Measurements from ENCODE around the gene SDF4. TPM values are rescaled to one million over a fixed set of nuclear protein-coding genes. Genes with fewer than 3 reads are reported as not detected.

The SDF4 gene
- total and polyA plus RNA-seq, 2 donors (not counting 1 experiment from before 2014, with no cell fraction given), result 100 to 143 TPM

DNA sequence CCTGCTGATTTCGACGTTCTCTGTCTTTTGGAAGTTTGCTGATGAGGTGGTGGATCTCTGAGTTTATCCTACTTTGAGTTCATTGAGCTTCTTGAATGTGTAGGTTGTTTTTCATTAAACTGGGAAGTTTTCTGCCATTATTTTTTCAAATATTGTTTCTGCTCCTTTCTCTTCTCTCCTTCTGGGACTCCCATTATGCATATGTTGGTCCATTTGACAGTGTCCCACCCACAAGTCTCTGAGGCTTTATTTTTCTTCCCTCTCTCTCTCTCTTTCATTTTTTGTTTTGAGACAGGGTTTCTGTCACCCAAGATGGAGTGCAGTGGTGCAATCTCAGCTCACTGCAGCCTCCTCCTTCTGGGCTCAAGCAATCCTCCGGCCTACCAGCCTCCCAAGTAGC lies 37.1 kb downstream of the SDF4 start:
- peak; percentile 11 for DNase-seq
- H3K79me2 ChIP-seq (ENCODE audit: control insufficient read depth, insufficient read depth, low read length), result no peaks in the 10 kb centered on the region
- H3K27me3 ChIP-seq (replicated peaks in 1 of 4; ENCODE audit: control extremely low read depth in 1 of 4, control insufficient read depth in 3 of 4, insufficient read depth in 4 of 4, low read length in 3 of 4), result peaks cover 0 to 4% (median 2%) of the 10 kb centered on the region in 4 experiments
- WGBS (ENCODE audit: insufficient coverage), result no CpG with 5 or more reads among the region's 3 CpGs
- H4K20me1 ChIP-seq (ENCODE audit: control insufficient read depth, insufficient read depth, low read length, poor library complexity, severe bottlenecking), result no peaks in the 10 kb centered on the region
- peaks cover 8% of the 10 kb centered on the region for H3K9me3 Mint-ChIP-seq (ENCODE audit: insufficient read depth)
- no peak overlapping the region for H3K9ac ChIP-seq (ENCODE audit: low read length)
- no peaks in the 10 kb centered on the region for H3K27me3 Mint-ChIP-seq
- POLR2A ChIA-PET, result no interaction called here
- no peaks in the 10 kb centered on the region for H3K4me1 ChIP-seq (ENCODE audit: control insufficient read depth in 2 of 2, insufficient read depth in 2 of 2, low read length in 2 of 2)
- no peak overlapping the region for H2AFZ ChIP-seq (ENCODE audit: insufficient read depth, low read depth, low read length, poor library complexity, severe bottlenecking)
- H3K27ac ChIP-seq (ENCODE audit: low read length in 2 of 2), result no peak overlapping the region
- TF ChIP-seq CTCF (IDR thresholded peaks at IDR 0.05) (no peak), EZH2 (IDR thresholded peaks at IDR 0.05; ENCODE audit: borderline replicate concordance, insufficient read depth, low read depth, low read length, poor library complexity, severe bottlenecking) (no peak)
- H3K9me3 ChIP-seq (ENCODE audit: control extremely low read depth in 1 of 3, control insufficient read depth in 2 of 3, insufficient read depth in 1 of 3, low read length in 2 of 3), result peaks cover 1 to 24% (median 8%) of the 10 kb centered on the region in 3 donors
- intact Hi-C loops (cut with micrococcal nuclease), result no loop called here
- no peak overlapping the region for H3K27ac Mint-ChIP-seq
- H3K4me3 Mint-ChIP-seq, result no peak overlapping the region
- CTCF ChIA-PET, result interaction anchor here (0.6 to 1.8 kb wide), 3 partner anchors 8 to 73 kb away, joined by 3 to 4 read pairs (median 3); no protein-coding TSS in a partner anchor
- H3K4me1 Mint-ChIP-seq, result peaks cover 3% of the 10 kb centered on the region
- no peak for ATAC-seq (ENCODE audit: low read depth)
- H3K4me2 ChIP-seq (replicated peaks; ENCODE audit: low read depth, low read length, poor library complexity, severe bottlenecking), result no peak overlapping the region
- no peaks in the 10 kb centered on the region for H3K36me3 ChIP-seq (replicated peaks in 1 of 2; ENCODE audit: control extremely low read depth in 1 of 2, control insufficient read depth in 1 of 2, extremely low read depth in 1 of 2, insufficient read depth in 2 of 2, low read length in 1 of 2)
- H3K4me3 ChIP-seq (ENCODE audit: control extremely low read depth in 1 of 5, extremely low read depth in 1 of 5, insufficient read depth in 1 of 5, low read depth in 2 of 5, low read length in 4 of 5), result no peak overlapping the region

GRCh38 chr1:1191734-1192133 lies 40.1 kb downstream of the SDF4 start:
- Histone ChIP-seq H3K27me3 (replicated peaks in 1 of 4; ENCODE audit: control extremely low read depth in 1 of 4, control insufficient read depth in 3 of 4, insufficient read depth in 4 of 4, low read length in 3 of 4) (peaks cover 0 to 4% (median 2%) of the 10 kb centered on the region in 4 experiments), H3K4me3 (ENCODE audit: control extremely low read depth in 1 of 5, extremely low read depth in 1 of 5, insufficient read depth in 1 of 5, low read depth in 2 of 5, low read length in 4 of 5) (no peak overlapping the region), H4K20me1 (ENCODE audit: control insufficient read depth, insufficient read depth, low read length, poor library complexity, severe bottlenecking) (no peaks in the 10 kb centered on the region), H2AFZ (ENCODE audit: insufficient read depth, low read depth, low read length, poor library complexity, severe bottlenecking) (no peak overlapping the region), H3K9me3 (ENCODE audit: control extremely low read depth in 1 of 3, control insufficient read depth in 2 of 3, insufficient read depth in 1 of 3, low read length in 2 of 3) (peaks cover 1 to 24% (median 8%) of the 10 kb centered on the region in 3 donors), H3K4me2 (replicated peaks; ENCODE audit: low read depth, low read length, poor library complexity, severe bottlenecking) (no peak overlapping the region), H3K36me3 (replicated peaks in 1 of 2; ENCODE audit: control extremely low read depth in 1 of 2, control insufficient read depth in 1 of 2, extremely low read depth in 1 of 2, insufficient read depth in 2 of 2, low read length in 1 of 2) (no peaks in the 10 kb centered on the region), H3K4me1 (ENCODE audit: control insufficient read depth in 2 of 2, insufficient read depth in 2 of 2, low read length in 2 of 2) (no peaks in the 10 kb centered on the region), H3K27ac (ENCODE audit: low read length in 2 of 2) (no peak overlapping the region), H3K79me2 (ENCODE audit: control insufficient read depth, insufficient read depth, low read length) (no peaks in the 10 kb centered on the region), H3K9ac (ENCODE audit: low read length) (no peak overlapping the region)
- POLR2A ChIA-PET, result interaction anchor here (0.7 kb wide), 1 partner anchor 33 kb away, joined by 3 read pairs; no protein-coding TSS in a partner anchor
- CTCF ChIA-PET, result interaction anchor here (1.5 kb wide), 1 partner anchor 17 kb away, joined by 3 read pairs; no protein-coding TSS in a partner anchor
- no peak for TF ChIP-seq EZH2 (IDR thresholded peaks at IDR 0.05; ENCODE audit: borderline replicate concordance, insufficient read depth, low read depth, low read length, poor library complexity, severe bottlenecking)
- no peak for TF ChIP-seq CTCF (IDR thresholded peaks at IDR 0.05)
- H3K27ac Mint-ChIP-seq, result no peak overlapping the region
- ATAC-seq (ENCODE audit: low read depth) (no peak), DNase-seq (no peak)
- intact Hi-C loops (cut with micrococcal nuclease), result no loop called here
- no peaks in the 10 kb centered on the region for H3K4me1 Mint-ChIP-seq
- no peak overlapping the region for H3K4me3 Mint-ChIP-seq
- H3K27me3 Mint-ChIP-seq, result peaks cover 6% of the 10 kb centered on the region
- 76% methylated on average over 9 of the region's 11 CpGs for WGBS (ENCODE audit: insufficient coverage)
- H3K9me3 Mint-ChIP-seq (ENCODE audit: insufficient read depth), result peaks cover 8% of the 10 kb centered on the region

Measured in B cell (primary cell).